ENCODE data around the gene CEBPA.
"Not testable (repeated sequence)": the region's sequence is repeated elsewhere in the genome, so short reads cannot be mapped to it uniquely, and the experiment has no call there.

Gene CEBPA

GRCh38 chr19:33301144-33301899 is 1.0 kb downstream of the CEBPA start:
- H3K4me1 Mint-ChIP-seq, result peaks cover 5 to 18% of the 10 kb centered on the region in 2 donors
- H3K27me3 Mint-ChIP-seq, result peaks cover 48 to 69% of the 10 kb centered on the region in 2 donors
- peak overlapping the region; percentile 68 to 72 for H3K4me3 Mint-ChIP-seq
- ATAC-seq (replicated peaks) (no peak), DNase-seq (no peak)
- no peaks in the 10 kb centered on the region for H3K36me3 Mint-ChIP-seq
- peak overlapping the region; percentile 25 for H3K27ac Mint-ChIP-seq
- no peaks in the 10 kb centered on the region for H3K9me3 Mint-ChIP-seq

DNA sequence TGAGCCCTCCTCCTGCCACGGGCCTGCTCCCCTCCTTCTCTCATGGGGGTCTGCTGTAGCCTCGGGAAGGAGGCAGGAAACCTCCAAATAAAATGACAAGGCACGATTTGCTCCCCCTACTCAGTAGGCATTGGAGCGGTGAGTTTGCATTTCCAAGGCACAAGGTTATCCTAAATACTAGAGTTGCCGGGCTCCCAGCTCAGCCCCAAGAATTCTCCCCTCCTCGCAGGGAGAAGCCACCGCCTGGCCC is 1.5 kb downstream of the CEBPA start:
- Mint-ChIP-seq H3K27ac (no peak overlapping the region), H3K4me3 (peak overlapping the region in 1 of 2 donors; percentile 4), H3K27me3 (peaks cover 47 to 71% of the 10 kb centered on the region in 2 donors), H3K4me1 (peaks cover 5 to 18% of the 10 kb centered on the region in 2 donors), H3K9me3 (no peaks in the 10 kb centered on the region), H3K36me3 (no peaks in the 10 kb centered on the region)
- ATAC-seq (replicated peaks), result no peak
- DNase-seq, result no peak

- Mint-ChIP-seq H3K4me3 (peak overlapping the region in 1 of 2 donors; percentile 4), H3K27me3 (peaks cover 48 to 75% of the 10 kb centered on the region in 2 donors), H3K36me3 (no peaks in the 10 kb centered on the region), H3K9me3 (no peaks in the 10 kb centered on the region), H3K27ac (no peak overlapping the region), H3K4me1 (peaks cover 5 to 18% of the 10 kb centered on the region in 2 donors)
- DNase-seq, result no peak
- ATAC-seq (replicated peaks), result no peak
Measured at GRCh38 chr19:33300009-33300893, 2.1 kb downstream of the CEBPA start.

DNA sequence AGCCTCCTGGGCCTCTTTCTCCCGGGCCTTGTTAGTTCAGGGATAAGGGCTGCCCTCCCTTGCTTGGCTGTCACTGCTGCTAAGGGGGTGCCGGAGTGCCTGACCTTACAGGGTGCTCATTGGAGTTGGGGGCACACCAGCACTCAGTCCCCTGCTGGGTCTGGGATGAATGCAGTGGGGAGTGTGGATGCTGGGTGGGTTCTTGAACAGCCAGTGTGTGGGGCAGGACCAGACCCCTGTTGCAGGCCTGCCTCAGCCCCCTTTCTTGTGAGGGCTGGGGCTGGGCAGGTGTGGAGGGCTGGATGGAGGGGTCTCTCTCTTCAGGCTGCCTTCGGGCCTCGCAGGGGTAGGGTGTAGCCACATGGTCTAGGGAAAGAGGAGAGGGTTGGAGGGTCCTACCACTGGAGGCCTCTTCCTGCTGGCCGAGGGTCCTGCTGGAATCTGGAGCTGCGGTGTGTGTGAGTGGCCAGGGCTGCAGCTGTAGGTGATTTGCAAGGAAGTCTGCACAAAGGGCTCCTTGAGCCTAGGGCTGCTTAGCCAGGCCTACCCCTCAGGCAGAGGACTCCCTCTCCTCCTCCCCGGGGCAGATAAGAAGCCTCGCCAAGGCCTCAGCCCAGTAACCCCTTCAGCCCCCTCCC is 3.2 kb downstream of the CEBPA start:
- peaks cover 45 to 75% of the 10 kb centered on the region in 2 donors for H3K27me3 Mint-ChIP-seq
- no peak overlapping the region for H3K4me3 Mint-ChIP-seq
- DNase-seq (no peak), ATAC-seq (replicated peaks) (no peak)
- no peaks in the 10 kb centered on the region for H3K9me3 Mint-ChIP-seq
- no peaks in the 10 kb centered on the region for H3K36me3 Mint-ChIP-seq
- H3K27ac Mint-ChIP-seq, result no peak overlapping the region
- H3K4me1 Mint-ChIP-seq, result peaks cover 5 to 18% of the 10 kb centered on the region in 2 donors

DNA sequence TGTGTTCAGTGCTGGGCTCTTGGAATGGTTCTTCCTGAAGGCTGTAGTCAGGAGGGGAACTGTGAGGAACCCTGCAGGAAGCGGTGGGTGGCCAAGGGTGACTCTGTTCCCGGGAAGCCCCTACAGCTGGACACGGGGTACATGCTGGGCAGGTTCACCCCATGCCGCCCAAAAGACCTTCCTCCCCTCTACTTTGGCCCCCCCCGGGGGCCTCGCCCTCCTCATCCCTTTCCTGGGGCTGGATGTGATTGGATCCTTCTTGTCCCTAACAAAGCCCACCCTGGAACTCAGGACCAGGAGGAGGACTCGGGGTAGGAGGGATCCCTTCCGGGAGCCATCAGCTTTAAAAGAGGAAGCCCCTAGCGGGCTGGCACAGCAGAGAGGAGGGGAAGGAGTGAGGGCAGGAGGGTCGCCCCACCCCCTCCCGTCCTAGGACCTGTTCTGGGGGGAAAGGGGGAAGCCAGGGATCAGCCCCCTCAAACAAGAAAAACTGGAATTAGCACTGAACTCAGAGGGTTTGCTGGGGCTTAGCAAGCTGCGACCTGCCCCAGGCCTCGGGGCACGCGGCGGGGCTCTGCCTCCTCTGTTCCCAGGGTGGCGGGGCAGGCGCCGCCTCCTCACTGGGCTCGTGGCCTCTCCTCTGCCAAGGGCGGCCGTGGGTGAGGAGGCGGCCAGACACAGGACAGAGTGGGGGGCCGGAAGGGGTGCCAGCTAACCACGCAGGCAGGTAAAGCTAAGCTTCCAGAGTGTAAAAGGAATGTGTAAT is 4.0 kb downstream of the CEBPA start:
- no peaks in the 10 kb centered on the region for H3K36me3 Mint-ChIP-seq

DNA sequence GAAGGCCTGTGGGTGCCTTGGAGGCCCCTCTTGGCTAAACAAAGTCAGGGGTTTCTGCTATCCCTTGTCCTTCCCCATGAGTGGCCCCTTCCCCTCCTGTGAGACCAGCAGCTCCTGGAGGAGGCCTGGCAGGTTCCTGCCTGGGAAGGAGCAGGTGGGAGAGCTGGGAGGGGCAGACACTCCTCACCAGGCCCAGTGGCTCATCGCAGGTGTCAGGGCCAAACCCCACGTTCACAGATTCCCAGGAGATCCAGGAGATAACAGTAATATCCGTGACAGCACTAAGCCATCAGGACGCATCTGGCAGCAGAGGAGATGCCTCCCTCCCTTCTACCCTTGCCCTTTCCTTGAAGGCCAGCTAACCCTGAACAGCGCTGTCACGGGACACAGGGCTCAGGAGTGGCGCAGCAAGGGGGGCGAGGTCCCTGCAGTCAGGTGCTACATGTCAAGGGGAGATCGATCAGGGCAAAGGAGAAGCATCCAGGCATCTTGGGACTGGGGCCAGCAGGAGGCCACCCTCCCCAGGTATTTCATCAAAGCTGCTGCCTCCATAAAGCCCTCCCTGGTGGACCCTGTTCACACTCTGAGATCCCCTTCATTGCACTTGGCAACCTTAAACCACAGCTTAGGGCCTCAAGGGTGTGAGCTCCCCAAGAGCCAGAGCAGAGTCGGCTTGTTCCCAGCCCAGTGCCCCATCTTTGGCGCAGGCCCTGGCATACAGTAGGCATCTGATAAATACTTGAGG is 4.8 kb downstream of the CEBPA start:
- no peak overlapping the region for H3K27ac Mint-ChIP-seq
- no peak overlapping the region for H3K4me3 Mint-ChIP-seq
- H3K9me3 Mint-ChIP-seq, result no peaks in the 10 kb centered on the region
- no peak for DNase-seq
- peaks cover 49 to 78% of the 10 kb centered on the region in 2 donors for H3K27me3 Mint-ChIP-seq
- no peaks in the 10 kb centered on the region for H3K36me3 Mint-ChIP-seq
- H3K4me1 Mint-ChIP-seq, result peaks cover 7 to 9% of the 10 kb centered on the region in 2 donors
- ATAC-seq (replicated peaks), result no peak

More for the DNA sequence above, 4.0 kb downstream of the CEBPA start:
- ATAC-seq (replicated peaks), result no peak
- Mint-ChIP-seq H3K27ac (no peak overlapping the region), H3K4me1 (peaks cover 7 to 12% of the 10 kb centered on the region in 2 donors), H3K9me3 (no peaks in the 10 kb centered on the region), H3K4me3 (no peak overlapping the region), H3K27me3 (peaks cover 49 to 77% of the 10 kb centered on the region in 2 donors)
- no peak for DNase-seq

- H3K27ac Mint-ChIP-seq, result no peak overlapping the region
- H3K9me3 Mint-ChIP-seq, result no peaks in the 10 kb centered on the region
- no peak overlapping the region for H3K4me3 Mint-ChIP-seq
- peaks cover 7 to 9% of the 10 kb centered on the region in 2 donors for H3K4me1 Mint-ChIP-seq
- peaks cover 49 to 85% of the 10 kb centered on the region in 2 donors for H3K27me3 Mint-ChIP-seq
- ATAC-seq (replicated peaks), result no peak
- no peak for DNase-seq
- H3K36me3 Mint-ChIP-seq, result no peaks in the 10 kb centered on the region
Measured at GRCh38 chr19:33296488-33296971, 5.8 kb downstream of the CEBPA start.

- H3K27me3 Mint-ChIP-seq, result peaks cover 55 to 86% of the 10 kb centered on the region in 2 donors
- no peak overlapping the region for H3K27ac Mint-ChIP-seq
- H3K9me3 Mint-ChIP-seq, result no peaks in the 10 kb centered on the region
- DNase-seq, result no peak
- H3K4me1 Mint-ChIP-seq, result peaks cover 3 to 5% of the 10 kb centered on the region in 2 donors
- ATAC-seq (replicated peaks), result no peak
- H3K36me3 Mint-ChIP-seq, result no peaks in the 10 kb centered on the region
- H3K4me3 Mint-ChIP-seq, result no peak overlapping the region
Measured at GRCh38 chr19:33295621-33296487, 6.5 kb downstream of the CEBPA start.

GRCh38 chr19:33295046-33295445 is 7.3 kb downstream of the CEBPA start:
- not testable (repeated sequence) for DNase-seq; H3K36me3 Mint-ChIP-seq; ATAC-seq (replicated peaks); H3K4me1 Mint-ChIP-seq; H3K9me3 Mint-ChIP-seq; H3K27ac Mint-ChIP-seq; H3K4me3 Mint-ChIP-seq
- peaks cover 53 to 80% of the 10 kb centered on the region in 2 donors for H3K27me3 Mint-ChIP-seq

GRCh38 chr19:33294058-33294798 is 8.1 kb downstream of the CEBPA start:
- Mint-ChIP-seq H3K27ac (no peak overlapping the region), H3K27me3 (peaks cover 57 to 73% of the 10 kb centered on the region in 2 donors), H3K9me3 (peaks cover 4 to 5% of the 10 kb centered on the region in 2 donors), H3K4me3 (no peak overlapping the region), H3K36me3 (no peaks in the 10 kb centered on the region), H3K4me1 (peaks cover 0 to 3% of the 10 kb centered on the region in 2 donors)
- no peak for ATAC-seq (replicated peaks)
- no peak for DNase-seq

- peaks cover 57 to 71% of the 10 kb centered on the region in 2 donors for H3K27me3 Mint-ChIP-seq
- no peak overlapping the region for H3K27ac Mint-ChIP-seq
- peaks cover 9 to 11% of the 10 kb centered on the region in 2 donors for H3K9me3 Mint-ChIP-seq
- no peak overlapping the region for H3K4me3 Mint-ChIP-seq
- H3K36me3 Mint-ChIP-seq, result peaks cover 2 to 4% of the 10 kb centered on the region in 2 donors
- ATAC-seq (replicated peaks) (no peak), DNase-seq (no peak)
- H3K4me1 Mint-ChIP-seq, result peaks cover 0 to 3% of the 10 kb centered on the region in 2 donors
Measured at GRCh38 chr19:33293255-33294057, 8.9 kb downstream of the CEBPA start.
